ENCODE measurements around the gene NMB. TPM values are rescaled to one million over a fixed set of nuclear protein-coding genes. Genes with fewer than 3 reads are reported as not detected.

The NMB gene
- polyA plus RNA-seq, 1 of the 3 experiments (the other 2 are of a cell fraction), result 6.5 TPM

GRCh38 chr15:84654689-84655453 is 3.1 kb downstream of the NMB start (continued):
- TF ChIP-seq GABPA (IDR thresholded peaks at IDR 0.05; ENCODE audit: low read depth) (no peak), FOXJ3 (CRISPR knock-in tag; IDR thresholded peaks at IDR 0.05) (no peak), MAX (IDR thresholded peaks at IDR 0.05; ENCODE audit: low read depth) (peak; percentile 70)

GRCh38 chr15:84653910-84654688 is 3.9 kb downstream of the NMB start, which contains the start of gene WDR73:
TSS of gene WDR73 (minus strand) at chr15:84654283. CDS start at chr15:84654274, 9 bp downstream.
- H4K20me1 ChIP-seq (ENCODE audit: insufficient read depth), result no peaks in the 10 kb centered on the region
- H3K9ac ChIP-seq, result peak within 1 kb of the TSS; percentile 89
- peak within 1 kb of the TSS; percentile 54 to 92 for H3K4me3 ChIP-seq (ENCODE audit: low read depth in 2 of 2, low read length in 1 of 2)
- peaks cover 14 to 22% of the 10 kb centered on the region in 2 experiments for H3K36me3 ChIP-seq (replicated peaks in 1 of 2; ENCODE audit: control insufficient read depth in 1 of 2, insufficient read depth in 2 of 2, low read length in 1 of 2)
- no peaks in the 10 kb centered on the region for H3K27me3 ChIP-seq (ENCODE audit: insufficient read depth)
- H3K4me2 ChIP-seq, result peak within 1 kb of the TSS; percentile 79
- H2AFZ ChIP-seq (ENCODE audit: low read depth), result peak within 1 kb of the TSS; percentile 82
- ChIA-PET POLR2A (interaction anchor here (0.6 to 2.4 kb wide), 18 partner anchors 10 to 1055 kb away, joined by 3 to 12 read pairs (median 4); partner anchors contain the start of genes SEC11A and ZSCAN2), CTCF (interaction anchor here (0.7 to 2.6 kb wide), 17 partner anchors 9 to 275 kb away, joined by 3 to 17 read pairs (median 5); no protein-coding TSS in a partner anchor)
- H3K9me3 ChIP-seq, result no peaks in the 10 kb centered on the region
- H3K9me2 ChIP-seq, result no peaks in the 10 kb centered on the region
- peak within 1 kb of the TSS; percentile 72 to 86 for H3K27ac ChIP-seq (ENCODE audit: low read depth in 2 of 2, low read length in 1 of 2)
- peaks cover 19% of the 10 kb centered on the region for H3F3A ChIP-seq (replicated peaks; ENCODE audit: insufficient read depth)
- H3K79me2 ChIP-seq (ENCODE audit: insufficient read depth), result peaks cover 32% of the 10 kb centered on the region
- H3K4me1 ChIP-seq (ENCODE audit: control insufficient read depth in 1 of 2, insufficient read depth in 2 of 2, low read depth in 1 of 2, low read length in 1 of 2), result peaks cover 21 to 34% of the 10 kb centered on the region in 2 experiments; a peak in 2 of 4 replicates
- DNase-seq, result peak; percentile 94
- under 1% methylated on average over 37 of the region's 49 CpGs for WGBS (ENCODE audit: low lambda C conversion rate)
- TF ChIP-seq MAX (IDR thresholded peaks at IDR 0.05; ENCODE audit: low read depth) (peak; percentile 77), CHD2 (IDR thresholded peaks at IDR 0.05; ENCODE audit: low read length, partially characterized antibody) (peak; percentile 100), GABPA (IDR thresholded peaks at IDR 0.05; ENCODE audit: low read depth) (peak; percentile 89), YY1 (IDR thresholded peaks at IDR 0.05; ENCODE audit: low read depth) (peak; percentile 76), REST (IDR thresholded peaks at IDR 0.05; ENCODE audit: low read depth, low read length) (peak; percentile 10; the same call in 1 of the 2 replicates), TAF1 (IDR thresholded peaks at IDR 0.05; ENCODE audit: borderline replicate concordance, low read depth, low read length) (peak; percentile 89), USF2 (IDR thresholded peaks at IDR 0.05; ENCODE audit: borderline replicate concordance, low read depth, low read length) (no peak), JUND (IDR thresholded peaks at IDR 0.05) (no peak), POLR2AphosphoS5 (IDR thresholded peaks at IDR 0.05; ENCODE audit: low read depth, low read length) (peak; percentile 91), TEAD4 (IDR thresholded peaks at IDR 0.05; ENCODE audit: borderline replicate concordance, insufficient read depth) (no peak), GATA2 (CRISPR knock-in tag; IDR thresholded peaks at IDR 0.05) (no peak), ELF1 (IDR thresholded peaks at IDR 0.05) (peak; percentile 84), SIN3A (IDR thresholded peaks at IDR 0.05; ENCODE audit: borderline replicate concordance, low read depth, low read length) (peak; percentile 84; the same call in 1 of the 2 replicates), ZBTB33 (IDR thresholded peaks at IDR 0.05; ENCODE audit: borderline replicate concordance, low read depth) (peak; percentile 99), NFIC (IDR thresholded peaks at IDR 0.05; ENCODE audit: borderline replicate concordance) (no peak), MXI1 (IDR thresholded peaks at IDR 0.05; ENCODE audit: low read depth, low read length) (peak; percentile 80)

All from SK-N-SH (cell line).